GM18951 (cell line): ENCODE data around the gene APOF.
A peak's percentile ranks its signal among the peaks of the same experiment; 100 is the strongest.
"Not testable (repeated sequence)": the region's sequence is repeated elsewhere in the genome, so short reads cannot be mapped to it uniquely, and the experiment has no call there.

ENCODE experiments used
- POLR2A ChIP-seq: IDR thresholded peaks from 4 replicates; pipeline ENCODE4 v1.6.1; 2011; ENCODE audit warnings: mild to moderate bottlenecking; ENCODE audit not compliant: insufficient read length, insufficient read depth; ENCODE audit errors: extremely low read depth
- in situ Hi-C: fragments of 300-500 bp; cut with MboI; formaldehyde crosslinking; loops from one replicate; pipeline ENCODE4 v1.12.0; 2022; ENCODE audit warnings: low sequenced_read_pairs, mixed read lengths, inconsistent platforms; ENCODE audit not compliant: unreplicated experiment

The APOF gene

DNA sequence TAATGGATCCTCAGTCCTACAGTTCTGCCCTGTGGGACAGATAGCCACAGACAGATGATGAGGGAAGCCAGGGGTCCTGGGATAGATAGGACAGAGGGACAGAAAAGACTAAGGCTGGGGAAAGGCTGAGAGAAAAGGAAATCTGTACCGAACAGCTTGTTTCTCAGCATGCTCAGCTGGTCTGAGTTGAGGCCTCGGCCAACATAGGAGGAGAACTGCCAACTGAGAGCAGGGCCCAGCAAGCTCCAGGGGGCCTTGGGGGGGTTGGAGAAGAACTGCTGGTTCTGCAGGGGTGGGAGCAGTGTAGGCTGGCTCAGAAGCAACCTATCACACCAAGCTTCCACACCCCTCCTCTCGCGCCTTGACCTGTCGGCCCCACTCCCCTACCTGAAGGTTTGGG, 13.9 kb downstream of the APOF start:
- in situ Hi-C loops: no loop called here
- no peak for TF ChIP-seq POLR2A

DNA sequence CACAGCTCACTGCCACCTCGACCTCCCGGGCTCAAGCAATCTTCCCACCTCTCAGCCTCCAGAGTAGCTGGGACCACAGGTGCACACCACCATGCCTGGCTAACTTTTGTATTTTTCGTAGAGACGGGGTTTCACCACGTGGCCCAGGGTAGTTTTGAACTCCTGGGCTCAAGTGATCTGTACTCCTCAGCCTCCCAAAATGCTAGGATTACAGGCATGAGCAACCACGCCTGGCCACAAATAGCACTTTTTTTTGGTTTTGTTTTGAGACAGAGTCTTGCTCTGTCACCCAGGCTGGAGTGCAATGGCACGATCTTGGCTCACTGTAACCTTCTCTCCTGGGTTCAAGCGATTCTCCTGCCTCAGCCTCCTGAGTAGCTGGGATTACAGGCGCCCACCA, 15.4 kb downstream of the APOF start:
- in situ Hi-C loops: not testable (repeated sequence)

DNA sequence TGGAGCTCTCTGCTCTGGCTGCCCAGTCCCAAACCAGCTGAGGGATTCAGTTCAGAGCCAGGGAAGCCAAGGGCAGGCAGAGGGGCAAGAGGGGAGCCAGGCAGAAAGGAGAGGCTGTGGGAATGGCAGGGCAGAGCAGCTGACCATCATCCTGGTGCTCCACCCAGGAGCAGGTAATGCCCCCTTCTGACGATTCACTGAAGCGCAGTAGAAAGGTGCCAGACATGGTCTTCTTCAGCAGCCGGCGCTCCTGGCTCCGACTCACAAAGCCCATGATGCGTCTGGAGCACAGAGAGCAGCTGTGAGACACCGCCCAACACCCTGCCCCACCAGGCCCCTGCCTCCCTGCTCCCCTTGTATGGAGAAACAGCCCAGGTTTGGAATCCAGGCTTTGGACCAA, 16.0 kb downstream of the APOF start:
- in situ Hi-C loops: no loop called here

DNA sequence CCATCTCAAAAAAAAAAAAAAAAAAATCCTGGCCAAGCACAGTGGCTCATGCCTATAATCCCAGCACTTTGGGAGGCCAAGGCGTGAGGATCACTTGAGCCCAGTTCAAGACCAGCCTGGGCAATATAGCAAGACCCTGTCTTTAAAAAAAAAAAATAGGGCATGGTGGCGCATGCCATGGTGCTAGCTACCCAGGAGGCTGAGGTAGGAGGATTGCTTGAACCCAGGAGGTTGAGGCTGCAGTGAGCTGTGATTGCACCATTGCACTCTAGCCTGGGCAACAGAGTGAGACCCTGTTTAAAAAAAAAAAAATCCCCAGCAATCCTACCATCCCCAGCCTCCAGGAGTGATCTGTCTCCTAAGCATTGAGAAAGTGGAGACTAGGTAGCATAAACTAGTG, 20.4 kb downstream of the APOF start:
- in situ Hi-C loops: not testable (repeated sequence)

More for the DNA sequence above, 16.0 kb downstream of the APOF start:
- TF ChIP-seq POLR2A: no peak

GRCh38 chr12:56341616-56342015, 21.0 kb downstream of the APOF start:
- no peak for TF ChIP-seq POLR2A
- in situ Hi-C loops: no loop called here

DNA sequence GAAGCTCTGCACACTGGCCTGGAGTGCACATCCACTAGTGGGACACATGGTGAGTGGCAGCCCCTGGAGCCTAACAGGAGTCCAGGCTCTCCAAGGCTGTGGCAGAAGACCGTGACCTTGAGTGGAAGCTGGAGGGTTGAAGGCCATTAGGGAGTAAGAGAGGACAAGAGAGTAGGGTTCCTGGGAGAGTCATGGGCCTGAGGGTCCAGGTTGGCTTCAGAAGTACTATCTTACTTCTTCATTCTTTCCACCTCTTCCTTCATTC, 23.6 kb downstream of the APOF start:
- no peak for TF ChIP-seq POLR2A
- in situ Hi-C loops: no loop called here

DNA sequence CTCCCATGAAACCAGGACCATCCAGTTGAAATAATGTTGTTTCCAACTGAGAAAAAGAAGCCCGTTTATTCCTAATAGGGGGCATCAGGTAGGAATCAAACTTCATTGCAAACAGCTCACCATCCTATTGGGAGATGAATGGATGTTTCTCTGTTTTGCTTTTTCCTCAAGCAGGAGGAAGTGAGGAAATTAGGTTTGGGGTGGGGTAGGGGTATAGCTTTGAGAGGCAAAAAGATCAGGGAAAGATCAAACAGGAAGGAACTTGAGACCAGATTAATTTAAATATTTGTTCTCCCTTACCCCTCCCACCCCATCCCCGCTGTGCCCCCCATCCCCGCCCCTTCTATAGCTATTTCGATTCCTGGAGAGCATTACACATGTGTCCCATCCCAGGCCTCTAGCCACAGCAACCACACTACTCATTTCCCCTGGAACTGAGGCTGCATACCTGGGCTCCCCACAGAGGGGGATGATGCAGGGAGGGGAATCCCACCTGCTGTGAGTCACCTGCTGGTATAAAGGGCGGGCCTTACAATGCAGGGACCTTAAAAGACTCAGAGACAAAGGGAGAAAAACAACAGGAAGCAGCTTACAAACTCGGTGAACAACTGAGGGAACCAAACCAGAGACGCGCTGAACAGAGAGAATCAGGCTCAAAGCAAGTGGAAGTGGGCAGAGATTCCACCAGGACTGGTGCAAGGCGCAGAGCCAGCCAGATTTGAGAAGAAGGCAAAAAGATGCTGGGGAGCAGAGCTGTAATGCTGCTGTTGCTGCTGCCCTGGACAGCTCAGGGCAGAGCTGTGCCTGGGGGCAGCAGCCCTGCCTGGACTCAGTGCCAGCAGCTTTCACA, 24.1 kb downstream of the APOF start, which contains the start of gene IL23A:
Gene IL23A, plus strand, starts transcription at position 577 of the 850 bp plus-strand sequence. Its CDS starts 161 bp downstream, at position 738.
- in situ Hi-C loops: no loop called here
- TF ChIP-seq POLR2A: peak; percentile 29

DNA sequence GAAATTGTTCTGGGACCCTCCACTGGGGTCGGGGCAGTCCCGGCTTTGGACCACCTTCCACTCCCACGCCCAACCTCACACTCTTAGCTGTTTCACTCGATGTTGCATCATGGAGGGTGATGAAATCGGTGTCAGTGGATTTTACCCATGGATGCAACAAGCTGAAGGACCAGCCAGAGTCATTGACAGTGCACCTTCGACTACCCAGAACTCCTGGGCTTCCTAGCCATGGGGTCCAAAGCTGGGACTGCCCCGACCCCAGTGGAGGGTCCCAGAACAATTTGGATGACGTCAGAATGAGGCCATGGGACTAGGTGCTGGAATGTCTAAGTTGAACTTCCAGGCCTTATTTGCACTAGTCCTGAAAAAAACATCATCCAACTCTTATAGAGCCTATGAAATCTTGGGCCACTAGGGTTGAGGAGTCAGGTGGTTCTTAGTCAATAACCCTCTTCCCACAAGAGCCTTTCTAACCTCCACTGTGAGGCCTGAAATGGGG, 24.9 kb downstream of the APOF start:
- no peak for TF ChIP-seq POLR2A
- in situ Hi-C loops: no loop called here

GRCh38 chr12:56336361-56337167, 26.1 kb downstream of the APOF start:
- in situ Hi-C loops: no loop called here
- no peak for TF ChIP-seq POLR2A

GRCh38 chr12:56335527-56335926, 27.1 kb downstream of the APOF start:
- in situ Hi-C loops: not testable (repeated sequence)

GRCh38 chr12:56334490-56334793, 28.2 kb downstream of the APOF start:
- no peak for TF ChIP-seq POLR2A
- in situ Hi-C loops: no loop called here

- peak; percentile 89 for TF ChIP-seq POLR2A
- in situ Hi-C loops: no loop called here
These were observed 28.8 kb downstream of the APOF start, which contains the start of gene PAN2 for GRCh38 chr12:56333679-56334489. TSS of gene PAN2 (minus strand) at chr12:56334000. CDS start at chr12:56333094, 906 bp downstream.

- in situ Hi-C loops: no loop called here
- TF ChIP-seq POLR2A: no peak
These were observed 29.4 kb downstream of the APOF start for GRCh38 chr12:56333197-56333678.
